ENCODE results near the gene BAIAP2.

Gene BAIAP2

DNA sequence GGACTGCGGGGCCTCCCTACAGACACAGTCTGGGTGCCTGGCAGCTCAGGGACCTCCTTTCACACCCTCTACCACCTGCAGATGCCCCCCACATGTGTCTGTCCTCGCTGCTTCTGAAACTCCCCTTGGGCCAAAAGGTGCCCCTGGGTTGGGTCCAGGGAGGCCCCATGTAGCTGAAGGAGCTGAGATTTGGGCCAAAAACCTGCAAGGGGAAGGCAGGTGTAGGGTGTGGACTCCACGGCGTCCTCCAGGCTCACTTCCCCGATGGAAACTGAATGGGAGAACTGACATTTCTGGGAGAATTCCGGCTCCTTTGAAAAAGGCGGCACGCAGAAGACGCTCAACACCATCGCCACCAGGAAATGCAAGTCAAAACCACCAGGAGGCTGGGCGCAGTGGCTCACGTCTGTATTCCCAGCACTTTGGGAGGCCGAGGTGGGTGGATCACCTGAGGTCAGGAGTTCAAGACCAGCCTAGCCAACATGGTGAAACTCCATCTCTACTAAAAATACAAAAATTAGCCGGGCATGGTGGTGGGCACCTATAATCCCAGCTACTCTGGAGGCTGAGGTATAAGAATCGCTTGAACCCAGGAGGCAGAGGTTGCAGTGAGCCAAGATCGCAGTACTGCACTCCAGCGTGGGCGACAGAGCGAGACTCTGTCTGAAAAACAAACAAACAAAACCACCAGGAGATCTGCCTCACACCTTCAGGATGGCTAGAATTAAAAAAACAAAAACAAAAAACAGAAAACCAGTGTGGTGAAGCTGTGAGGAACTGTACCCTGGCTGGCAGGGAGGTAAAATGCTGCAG lies 13.2 kb upstream of the BAIAP2 start:
- no peak for DNase-seq (ENCODE audit: low read depth in 2 of 2)
- TF ChIP-seq, protein P1, sequence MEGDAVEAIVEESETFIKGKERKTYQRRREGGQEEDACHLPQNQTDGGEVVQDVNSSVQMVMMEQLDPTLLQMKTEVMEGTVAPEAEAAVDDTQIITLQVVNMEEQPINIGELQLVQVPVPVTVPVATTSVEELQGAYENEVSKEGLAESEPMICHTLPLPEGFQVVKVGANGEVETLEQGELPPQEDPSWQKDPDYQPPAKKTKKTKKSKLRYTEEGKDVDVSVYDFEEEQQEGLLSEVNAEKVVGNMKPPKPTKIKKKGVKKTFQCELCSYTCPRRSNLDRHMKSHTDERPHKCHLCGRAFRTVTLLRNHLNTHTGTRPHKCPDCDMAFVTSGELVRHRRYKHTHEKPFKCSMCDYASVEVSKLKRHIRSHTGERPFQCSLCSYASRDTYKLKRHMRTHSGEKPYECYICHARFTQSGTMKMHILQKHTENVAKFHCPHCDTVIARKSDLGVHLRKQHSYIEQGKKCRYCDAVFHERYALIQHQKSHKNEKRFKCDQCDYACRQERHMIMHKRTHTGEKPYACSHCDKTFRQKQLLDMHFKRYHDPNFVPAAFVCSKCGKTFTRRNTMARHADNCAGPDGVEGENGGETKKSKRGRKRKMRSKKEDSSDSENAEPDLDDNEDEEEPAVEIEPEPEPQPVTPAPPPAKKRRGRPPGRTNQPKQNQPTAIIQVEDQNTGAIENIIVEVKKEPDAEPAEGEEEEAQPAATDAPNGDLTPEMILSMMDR (IDR thresholded peaks at IDR 0.05; ENCODE audit: low read depth, low read length), result no peak
- no peak overlapping the region for H3K4me3 ChIP-seq (replicated peaks in 1 of 2; ENCODE audit: low read depth in 2 of 2, low read length in 2 of 2)

DNA sequence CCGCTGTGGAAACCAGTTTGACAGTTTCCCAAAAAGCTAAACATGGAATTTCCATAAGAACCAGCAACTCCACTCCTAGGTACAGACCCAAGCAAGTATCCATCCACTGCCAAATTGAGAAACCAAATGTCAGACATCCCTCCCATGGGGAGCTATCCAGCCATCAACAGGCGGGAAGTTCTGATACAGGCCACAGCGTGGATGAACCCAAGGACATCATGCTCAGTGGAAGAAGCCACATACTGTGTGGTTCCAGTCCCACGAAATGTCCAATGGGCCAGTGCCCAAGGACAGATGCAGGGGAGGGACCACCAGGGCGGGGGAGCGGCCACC lies 12.6 kb upstream of the BAIAP2 start:
- DNase-seq (ENCODE audit: low read depth in 2 of 2), result no peak
- no peak overlapping the region for H3K4me3 ChIP-seq (replicated peaks in 1 of 2; ENCODE audit: low read depth in 2 of 2, low read length in 2 of 2)
- TF ChIP-seq, protein P1 (IDR thresholded peaks at IDR 0.05; ENCODE audit: low read depth, low read length), result no peak

DNA sequence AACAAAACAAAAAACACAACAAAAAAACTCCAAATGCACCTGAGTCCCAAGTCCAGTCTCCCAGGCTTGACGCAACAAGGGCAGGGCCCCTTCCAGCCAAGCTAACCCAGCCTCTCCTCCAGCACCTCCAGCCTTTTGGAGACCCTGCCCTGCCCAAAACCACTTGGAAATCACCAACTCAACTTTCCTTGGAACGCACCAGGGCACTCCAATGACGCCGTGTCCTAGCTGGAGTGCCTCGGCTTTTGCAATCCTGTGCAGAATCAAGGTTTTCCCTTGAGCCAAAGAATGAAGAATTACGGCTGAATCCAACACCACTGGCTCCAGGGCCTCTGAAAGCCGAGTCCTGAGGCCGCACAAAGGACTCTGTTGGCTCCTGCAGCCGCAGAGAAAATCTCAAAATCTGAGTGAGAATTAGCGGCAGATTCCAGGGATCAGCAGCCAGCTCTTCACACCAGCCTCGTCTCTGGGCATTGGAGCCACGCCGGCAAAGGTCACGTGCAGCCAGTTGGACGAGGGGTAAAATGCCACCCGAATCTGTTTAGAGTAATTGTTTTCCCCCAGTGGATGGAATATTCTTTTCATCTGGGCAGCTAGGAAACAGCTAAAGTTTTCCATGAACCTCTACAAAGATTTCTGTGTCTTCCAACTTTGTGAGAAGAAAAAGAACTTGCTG lies 9.7 kb upstream of the BAIAP2 start:
- DNase-seq (ENCODE audit: low read depth in 2 of 2), result no peak
- no peak overlapping the region for H3K4me3 ChIP-seq (replicated peaks in 1 of 2; ENCODE audit: low read depth in 2 of 2, low read length in 2 of 2)
- TF ChIP-seq, protein P1 (IDR thresholded peaks at IDR 0.05; ENCODE audit: low read depth, low read length), result no peak

DNA sequence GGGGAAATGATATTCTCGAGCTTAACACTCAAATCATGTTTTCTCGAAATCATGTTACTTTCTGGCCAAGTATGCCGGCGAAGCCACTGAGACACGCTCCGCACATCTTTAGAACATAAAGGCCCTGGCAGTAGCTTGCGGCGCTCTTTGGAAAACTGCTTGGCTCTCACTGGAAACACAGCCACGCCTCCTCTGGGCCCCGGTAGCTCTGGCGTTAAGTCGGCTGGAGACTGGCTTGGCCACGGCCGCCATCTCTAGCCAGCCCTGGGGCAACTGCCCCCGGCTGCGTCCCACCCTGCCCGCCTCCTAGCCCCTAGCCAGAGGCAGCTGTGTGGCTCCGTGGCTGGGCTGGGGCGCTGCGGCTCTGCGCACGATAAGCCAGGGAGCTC lies 9.2 kb upstream of the BAIAP2 start:
- TF ChIP-seq, protein P1 (IDR thresholded peaks at IDR 0.05; ENCODE audit: low read depth, low read length), result no peak
- DNase-seq (ENCODE audit: low read depth in 2 of 2), result no peak
- H3K4me3 ChIP-seq (replicated peaks in 1 of 2; ENCODE audit: low read depth in 2 of 2, low read length in 2 of 2), result no peak overlapping the region

DNA sequence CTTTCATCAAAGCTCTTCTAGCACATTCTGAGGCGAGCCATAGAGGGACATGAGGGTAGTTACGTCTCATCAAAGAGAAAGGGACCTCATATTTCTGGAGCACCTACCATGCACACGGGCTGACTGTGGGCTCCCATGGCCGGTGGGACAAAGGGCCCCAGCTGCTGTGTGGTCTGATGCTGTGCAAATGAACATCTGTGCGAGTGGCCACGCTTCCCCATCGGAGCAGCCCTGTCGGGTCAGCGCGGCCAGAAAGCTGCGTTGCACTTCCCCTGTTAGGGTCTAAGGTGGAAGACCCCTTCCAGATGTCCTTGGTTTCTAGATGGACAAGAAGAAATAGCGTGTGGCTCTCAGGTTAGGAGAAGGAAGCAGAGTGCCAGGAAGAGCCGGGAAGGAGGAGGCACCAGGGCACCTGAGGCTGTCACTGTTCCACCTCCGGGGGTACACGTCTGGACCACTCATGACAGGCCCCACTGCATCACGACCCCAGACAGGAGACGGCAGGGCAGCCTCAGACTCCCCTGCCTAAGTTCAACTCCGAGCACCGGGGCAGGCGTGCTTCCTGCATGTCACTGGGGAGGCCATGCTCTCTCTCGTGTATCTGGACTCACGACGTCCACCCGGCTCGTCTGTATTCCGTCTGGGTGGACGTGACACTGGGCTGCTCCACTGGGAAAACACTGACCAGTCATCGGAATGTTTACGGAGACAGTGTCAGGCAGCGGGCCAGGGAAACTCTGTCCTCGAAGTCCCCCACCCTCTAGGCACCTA lies 8.5 kb upstream of the BAIAP2 start:
- H3K4me3 ChIP-seq (replicated peaks in 1 of 2; ENCODE audit: low read depth in 2 of 2, low read length in 2 of 2), result no peak overlapping the region
- TF ChIP-seq, protein P1 (IDR thresholded peaks at IDR 0.05; ENCODE audit: low read depth, low read length), result no peak
- no peak for DNase-seq (ENCODE audit: low read depth in 2 of 2)

DNA sequence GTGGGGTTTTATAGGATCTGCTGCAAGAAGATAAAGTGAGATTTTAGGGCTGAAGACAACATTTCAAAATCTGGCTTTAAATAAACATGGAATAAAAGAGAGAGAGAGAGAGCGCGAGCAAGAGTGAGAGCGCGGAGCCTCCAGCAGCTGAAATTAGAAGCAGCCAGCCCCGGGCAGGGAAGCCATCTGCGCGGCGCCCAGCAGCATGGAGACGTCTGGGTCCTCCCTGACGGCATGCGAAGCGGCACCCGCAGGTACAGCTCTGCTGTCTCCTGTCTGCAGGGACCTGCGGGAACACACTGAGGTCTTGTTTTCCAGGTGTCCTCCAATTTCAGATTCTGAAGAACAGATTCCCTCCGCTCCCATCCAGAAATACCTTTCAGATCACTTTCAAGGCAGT lies 7.9 kb upstream of the BAIAP2 start:
- no peak overlapping the region for H3K4me3 ChIP-seq (replicated peaks in 1 of 2; ENCODE audit: low read depth in 2 of 2, low read length in 2 of 2)
- TF ChIP-seq, protein P1 (IDR thresholded peaks at IDR 0.05; ENCODE audit: low read depth, low read length), result no peak
- no peak for DNase-seq (ENCODE audit: low read depth in 2 of 2)
